BLaER1 (cell line): Measurements from ENCODE around the gene SMCO4.

ENCODE experiments used
- H3K27ac ChIP-seq: shearing (Covaris generic); formaldehyde crosslinking; 2 replicates; pipeline ENCODE4 v1.8.1; 2022
- H3K27me3 ChIP-seq: shearing (Covaris generic); formaldehyde crosslinking; 2 replicates; pipeline ENCODE4 v1.8.1; 2022
- H3K36me3 ChIP-seq: shearing (Covaris generic); formaldehyde crosslinking; 2 replicates; pipeline ENCODE4 v1.8.1; 2022
- H3K4me1 ChIP-seq: shearing (Covaris generic); formaldehyde crosslinking; 2 replicates; pipeline ENCODE4 v1.8.1; 2022
- H3K4me2 ChIP-seq: shearing (Covaris generic); formaldehyde crosslinking; 2 replicates; pipeline ENCODE4 v1.8.1; 2022
- H3K4me3 ChIP-seq: shearing (Covaris generic); formaldehyde crosslinking; 2 replicates; pipeline ENCODE4 v1.8.1; 2022
- H3K9ac ChIP-seq: shearing (Covaris generic); formaldehyde crosslinking; 2 replicates; pipeline ENCODE4 v1.8.1; 2022
- H3K9me3 ChIP-seq: shearing (Covaris generic); formaldehyde crosslinking; 2 replicates; pipeline ENCODE4 v1.8.1; 2022
- H4K20me1 ChIP-seq: shearing (Covaris generic); formaldehyde crosslinking; 2 replicates; pipeline ENCODE4 v1.8.1; 2022
- Cebpa-rat ChIP-seq: shearing (Covaris generic); IDR thresholded peaks from 2 replicates; pipeline ENCODE4 v1.8.1; 2022

The SMCO4 gene

GRCh38 chr11:93498161-93498560, 45.0 kb downstream of the SMCO4 start:
- Histone ChIP-seq H3K9me3 (no peaks in the 10 kb centered on the region; the same call in 1 of the 2 replicates), H3K36me3 (peaks cover 62% of the 10 kb centered on the region), H3K4me2 (no peak overlapping the region), H3K27ac (no peak overlapping the region), H3K4me3 (no peak overlapping the region), H3K9ac (no peak overlapping the region), H3K27me3 (no peaks in the 10 kb centered on the region), H3K4me1 (no peaks in the 10 kb centered on the region), H4K20me1 (no peaks in the 10 kb centered on the region)
- no peak for TF ChIP-seq Cebpa-rat

- H3K9me3 ChIP-seq = no peaks in the 10 kb centered on the region
- no peaks in the 10 kb centered on the region for H3K4me1 ChIP-seq
- H3K27me3 ChIP-seq = no peaks in the 10 kb centered on the region
- no peak for TF ChIP-seq Cebpa-rat
- no peak overlapping the region for H3K9ac ChIP-seq
- H3K27ac ChIP-seq = no peak overlapping the region
- H3K36me3 ChIP-seq = peaks cover 65% of the 10 kb centered on the region
- 0 out of 2 replicates have a peak, but pooled peaks cover 3% of the 10 kb centered on the region for H4K20me1 ChIP-seq
- H3K4me3 ChIP-seq = no peak overlapping the region
- no peak overlapping the region for H3K4me2 ChIP-seq
These were observed 45.6 kb downstream of the SMCO4 start for GRCh38 chr11:93497596-93497995.

- Histone ChIP-seq H3K9me3 (no peaks in the 10 kb centered on the region), H4K20me1 (0 out of 2 replicates have a peak, but pooled peaks cover 6% of the 10 kb centered on the region)
- TF ChIP-seq Cebpa-rat = no peak
These were observed 48.8 kb downstream of the SMCO4 start for GRCh38 chr11:93494357-93494756.

GRCh38 chr11:93493252-93493897, 49.8 kb downstream of the SMCO4 start:
- no peak overlapping the region for H3K4me2 ChIP-seq
- H3K9ac ChIP-seq = no peak overlapping the region
- H3K27me3 ChIP-seq = no peaks in the 10 kb centered on the region
- 0 out of 2 replicates have a peak, but pooled peaks cover 6% of the 10 kb centered on the region for H4K20me1 ChIP-seq
- H3K4me3 ChIP-seq = no peak overlapping the region
- peaks cover 57% of the 10 kb centered on the region for H3K36me3 ChIP-seq
- TF ChIP-seq Cebpa-rat = no peak
- H3K4me1 ChIP-seq = no peaks in the 10 kb centered on the region
- H3K27ac ChIP-seq = no peak overlapping the region
- no peaks in the 10 kb centered on the region for H3K9me3 ChIP-seq

More at GRCh38 chr11:93494357-93494756, 48.8 kb downstream of the SMCO4 start:
- peaks cover 57% of the 10 kb centered on the region for H3K36me3 ChIP-seq
- H3K27ac ChIP-seq = no peak overlapping the region
- no peak overlapping the region for H3K9ac ChIP-seq
- H3K4me2 ChIP-seq = no peak overlapping the region
- H3K4me1 ChIP-seq = no peaks in the 10 kb centered on the region
- H3K4me3 ChIP-seq = no peak overlapping the region
- H3K27me3 ChIP-seq = no peaks in the 10 kb centered on the region

- Histone ChIP-seq H3K9ac (no peak overlapping the region), H3K27ac (no peak overlapping the region), H4K20me1 (0 out of 2 replicates have a peak, but pooled peaks cover 6% of the 10 kb centered on the region), H3K9me3 (no peaks in the 10 kb centered on the region), H3K27me3 (no peaks in the 10 kb centered on the region), H3K4me3 (no peak overlapping the region), H3K36me3 (peaks cover 52% of the 10 kb centered on the region), H3K4me1 (no peaks in the 10 kb centered on the region), H3K4me2 (no peak overlapping the region)
- TF ChIP-seq Cebpa-rat = no peak
These were observed 50.5 kb downstream of the SMCO4 start for GRCh38 chr11:93492464-93493251.

- H3K9me3 ChIP-seq = no peaks in the 10 kb centered on the region
These were observed 51.2 kb downstream of the SMCO4 start for GRCh38 chr11:93491973-93492372.

GRCh38 chr11:93490996-93491618, 52.1 kb downstream of the SMCO4 start:
- H3K27ac ChIP-seq = no peak overlapping the region
- H3K9ac ChIP-seq = no peak overlapping the region
- H3K9me3 ChIP-seq = no peaks in the 10 kb centered on the region
- no peak overlapping the region for H3K4me3 ChIP-seq
- peaks cover 50% of the 10 kb centered on the region for H3K36me3 ChIP-seq
- no peak for TF ChIP-seq Cebpa-rat
- 0 out of 2 replicates have a peak, but pooled peaks cover 6% of the 10 kb centered on the region for H4K20me1 ChIP-seq
- H3K4me2 ChIP-seq = no peak overlapping the region
- H3K4me1 ChIP-seq = no peaks in the 10 kb centered on the region
- H3K27me3 ChIP-seq = no peaks in the 10 kb centered on the region

More at GRCh38 chr11:93491973-93492372, 51.2 kb downstream of the SMCO4 start:
- Histone ChIP-seq H3K4me2 (no peak overlapping the region), H3K27me3 (no peaks in the 10 kb centered on the region), H3K27ac (no peak overlapping the region), H3K36me3 (peaks cover 48% of the 10 kb centered on the region), H4K20me1 (0 out of 2 replicates have a peak, but pooled peaks cover 6% of the 10 kb centered on the region), H3K4me1 (no peaks in the 10 kb centered on the region), H3K9ac (no peak overlapping the region), H3K4me3 (no peak overlapping the region)
- TF ChIP-seq Cebpa-rat = no peak

- Histone ChIP-seq H3K36me3 (peaks cover 42% of the 10 kb centered on the region), H3K4me2 (no peak overlapping the region), H3K27ac (no peak overlapping the region), H3K27me3 (no peaks in the 10 kb centered on the region), H3K9me3 (no peaks in the 10 kb centered on the region), H3K4me3 (no peak overlapping the region), H3K4me1 (no peaks in the 10 kb centered on the region), H3K9ac (no peak overlapping the region), H4K20me1 (0 out of 2 replicates have a peak, but pooled peaks cover 6% of the 10 kb centered on the region)
- no peak for TF ChIP-seq Cebpa-rat
These were observed 53.4 kb downstream of the SMCO4 start for GRCh38 chr11:93489841-93490240.

GRCh38 chr11:93487032-93487483, 56.1 kb downstream of the SMCO4 start:
- Histone ChIP-seq H3K9ac (no peak overlapping the region), H3K27me3 (no peaks in the 10 kb centered on the region), H4K20me1 (0 out of 2 replicates have a peak, but pooled peaks cover 6% of the 10 kb centered on the region), H3K4me3 (no peak overlapping the region), H3K9me3 (no peaks in the 10 kb centered on the region), H3K4me1 (no peaks in the 10 kb centered on the region), H3K27ac (no peak overlapping the region), H3K4me2 (no peak overlapping the region), H3K36me3 (peaks cover 44% of the 10 kb centered on the region)
- TF ChIP-seq Cebpa-rat = no peak

GRCh38 chr11:93485983-93486382, 57.2 kb downstream of the SMCO4 start:
- H3K4me3 ChIP-seq = no peak overlapping the region
- H3K27me3 ChIP-seq = no peaks in the 10 kb centered on the region
- H3K9me3 ChIP-seq = no peaks in the 10 kb centered on the region
- no peak overlapping the region for H3K9ac ChIP-seq
- no peak overlapping the region for H3K27ac ChIP-seq
- no peak overlapping the region for H3K4me2 ChIP-seq
- 0 out of 2 replicates have a peak, but pooled peaks cover 6% of the 10 kb centered on the region for H4K20me1 ChIP-seq
- H3K4me1 ChIP-seq = no peaks in the 10 kb centered on the region
- peaks cover 54% of the 10 kb centered on the region for H3K36me3 ChIP-seq
- TF ChIP-seq Cebpa-rat = no peak
